ENCODE data around the gene RFPL1.
A peak's percentile ranks its signal among the peaks of the same experiment; 100 is the strongest.

GRCh38 chr22:29456211-29456671, 17.9 kb downstream of the RFPL1 start:
- TF ChIP-seq EZH2 (IDR thresholded peaks at IDR 0.05; ENCODE audit: borderline replicate concordance, insufficient read depth, low read length, poor library complexity, severe bottlenecking) (no peak), POLR2AphosphoS5 (IDR thresholded peaks at IDR 0.05) (no peak), CTCF (IDR thresholded peaks at IDR 0.05; ENCODE audit: poor library complexity, severe bottlenecking) (no peak), REST (IDR thresholded peaks at IDR 0.05; ENCODE audit: borderline replicate concordance) (peak; percentile 54), EP300 (conservative IDR thresholded peaks at IDR 0.05; ENCODE audit: poor library complexity, severe bottlenecking) (no peak), RAD21 (conservative IDR thresholded peaks at IDR 0.05) (no peak), MXI1 (conservative IDR thresholded peaks at IDR 0.05; ENCODE audit: poor library complexity, severe bottlenecking) (no peak), TAF1 (IDR thresholded peaks at IDR 0.05; ENCODE audit: low read depth) (no peak)
